ENCODE results near the gene ROR2. TPM values are rescaled to one million over a fixed set of nuclear protein-coding genes. Genes with fewer than 3 reads are reported as not detected.

ROR2 gene
- total and polyA plus RNA-seq, 2 experiments from 2014 or later, result 8.1 to 18.8 TPM

DNA sequence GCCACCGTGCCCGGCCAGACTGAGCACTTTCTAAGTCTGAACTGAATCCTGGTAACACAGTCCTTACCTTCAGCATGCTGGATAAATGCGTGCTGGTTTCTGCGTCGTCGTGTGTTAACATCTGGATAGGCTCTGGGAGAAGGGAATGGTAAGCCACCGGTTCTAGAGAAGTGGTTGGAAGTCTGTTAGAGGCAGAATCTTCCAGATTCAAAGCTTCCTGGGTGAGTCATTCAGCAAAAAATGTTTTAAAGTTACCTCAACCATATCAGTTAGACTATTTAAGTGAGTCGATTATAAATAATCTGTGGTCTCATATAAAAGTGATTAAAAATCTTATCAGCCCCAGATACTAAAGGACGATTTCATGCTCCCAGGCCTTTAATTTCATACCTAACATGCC, 269.9 kb downstream of the ROR2 start (continued):
- TF ChIP-seq, protein P1, sequence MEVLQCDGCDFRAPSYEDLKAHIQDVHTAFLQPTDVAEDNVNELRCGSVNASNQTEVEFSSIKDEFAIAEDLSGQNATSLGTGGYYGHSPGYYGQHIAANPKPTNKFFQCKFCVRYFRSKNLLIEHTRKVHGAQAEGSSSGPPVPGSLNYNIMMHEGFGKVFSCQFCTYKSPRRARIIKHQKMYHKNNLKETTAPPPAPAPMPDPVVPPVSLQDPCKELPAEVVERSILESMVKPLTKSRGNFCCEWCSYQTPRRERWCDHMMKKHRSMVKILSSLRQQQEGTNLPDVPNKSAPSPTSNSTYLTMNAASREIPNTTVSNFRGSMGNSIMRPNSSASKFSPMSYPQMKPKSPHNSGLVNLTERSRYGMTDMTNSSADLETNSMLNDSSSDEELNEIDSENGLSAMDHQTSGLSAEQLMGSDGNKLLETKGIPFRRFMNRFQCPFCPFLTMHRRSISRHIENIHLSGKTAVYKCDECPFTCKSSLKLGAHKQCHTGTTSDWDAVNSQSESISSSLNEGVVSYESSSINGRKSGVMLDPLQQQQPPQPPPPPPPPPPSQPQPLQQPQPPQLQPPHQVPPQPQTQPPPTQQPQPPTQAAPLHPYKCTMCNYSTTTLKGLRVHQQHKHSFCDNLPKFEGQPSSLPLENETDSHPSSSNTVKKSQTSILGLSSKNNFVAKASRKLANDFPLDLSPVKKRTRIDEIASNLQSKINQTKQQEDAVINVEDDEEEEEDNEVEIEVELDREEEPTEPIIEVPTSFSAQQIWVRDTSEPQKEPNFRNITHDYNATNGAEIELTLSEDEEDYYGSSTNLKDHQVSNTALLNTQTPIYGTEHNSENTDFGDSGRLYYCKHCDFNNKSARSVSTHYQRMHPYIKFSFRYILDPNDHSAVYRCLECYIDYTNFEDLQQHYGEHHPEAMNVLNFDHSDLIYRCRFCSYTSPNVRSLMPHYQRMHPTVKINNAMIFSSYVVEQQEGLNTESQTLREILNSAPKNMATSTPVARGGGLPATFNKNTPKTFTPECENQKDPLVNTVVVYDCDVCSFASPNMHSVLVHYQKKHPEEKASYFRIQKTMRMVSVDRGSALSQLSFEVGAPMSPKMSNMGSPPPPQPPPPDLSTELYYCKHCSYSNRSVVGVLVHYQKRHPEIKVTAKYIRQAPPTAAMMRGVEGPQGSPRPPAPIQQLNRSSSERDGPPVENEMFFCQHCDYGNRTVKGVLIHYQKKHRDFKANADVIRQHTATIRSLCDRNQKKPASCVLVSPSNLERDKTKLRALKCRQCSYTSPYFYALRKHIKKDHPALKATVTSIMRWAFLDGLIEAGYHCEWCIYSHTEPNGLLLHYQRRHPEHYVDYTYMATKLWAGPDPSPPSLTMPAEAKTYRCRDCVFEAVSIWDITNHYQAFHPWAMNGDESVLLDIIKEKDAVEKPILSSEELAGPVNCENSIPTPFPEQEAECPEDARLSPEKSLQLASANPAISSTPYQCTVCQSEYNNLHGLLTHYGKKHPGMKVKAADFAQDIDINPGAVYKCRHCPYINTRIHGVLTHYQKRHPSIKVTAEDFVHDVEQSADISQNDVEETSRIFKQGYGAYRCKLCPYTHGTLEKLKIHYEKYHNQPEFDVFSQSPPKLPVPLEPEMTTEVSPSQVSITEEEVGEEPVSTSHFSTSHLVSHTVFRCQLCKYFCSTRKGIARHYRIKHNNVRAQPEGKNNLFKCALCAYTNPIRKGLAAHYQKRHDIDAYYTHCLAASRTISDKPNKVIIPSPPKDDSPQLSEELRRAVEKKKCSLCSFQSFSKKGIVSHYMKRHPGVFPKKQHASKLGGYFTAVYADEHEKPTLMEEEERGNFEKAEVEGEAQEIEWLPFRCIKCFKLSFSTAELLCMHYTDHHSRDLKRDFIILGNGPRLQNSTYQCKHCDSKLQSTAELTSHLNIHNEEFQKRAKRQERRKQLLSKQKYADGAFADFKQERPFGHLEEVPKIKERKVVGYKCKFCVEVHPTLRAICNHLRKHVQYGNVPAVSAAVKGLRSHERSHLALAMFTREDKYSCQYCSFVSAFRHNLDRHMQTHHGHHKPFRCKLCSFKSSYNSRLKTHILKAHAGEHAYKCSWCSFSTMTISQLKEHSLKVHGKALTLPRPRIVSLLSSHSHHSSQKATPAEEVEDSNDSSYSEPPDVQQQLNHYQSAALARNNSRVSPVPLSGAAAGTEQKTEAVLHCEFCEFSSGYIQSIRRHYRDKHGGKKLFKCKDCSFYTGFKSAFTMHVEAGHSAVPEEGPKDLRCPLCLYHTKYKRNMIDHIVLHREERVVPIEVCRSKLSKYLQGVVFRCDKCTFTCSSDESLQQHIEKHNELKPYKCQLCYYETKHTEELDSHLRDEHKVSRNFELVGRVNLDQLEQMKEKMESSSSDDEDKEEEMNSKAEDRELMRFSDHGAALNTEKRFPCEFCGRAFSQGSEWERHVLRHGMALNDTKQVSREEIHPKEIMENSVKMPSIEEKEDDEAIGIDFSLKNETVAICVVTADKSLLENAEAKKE (CRISPR knock-in tag; IDR thresholded peaks at IDR 0.05), result no peak
- TF ChIP-seq STAT1 (IDR thresholded peaks at IDR 0.05; ENCODE audit: unreplicated experiment), result no peak
- no peak for TF ChIP-seq ZNF331 (CRISPR knock-in tag; IDR thresholded peaks at IDR 0.05; ENCODE audit: low read depth)
- TF ChIP-seq, protein P2, sequence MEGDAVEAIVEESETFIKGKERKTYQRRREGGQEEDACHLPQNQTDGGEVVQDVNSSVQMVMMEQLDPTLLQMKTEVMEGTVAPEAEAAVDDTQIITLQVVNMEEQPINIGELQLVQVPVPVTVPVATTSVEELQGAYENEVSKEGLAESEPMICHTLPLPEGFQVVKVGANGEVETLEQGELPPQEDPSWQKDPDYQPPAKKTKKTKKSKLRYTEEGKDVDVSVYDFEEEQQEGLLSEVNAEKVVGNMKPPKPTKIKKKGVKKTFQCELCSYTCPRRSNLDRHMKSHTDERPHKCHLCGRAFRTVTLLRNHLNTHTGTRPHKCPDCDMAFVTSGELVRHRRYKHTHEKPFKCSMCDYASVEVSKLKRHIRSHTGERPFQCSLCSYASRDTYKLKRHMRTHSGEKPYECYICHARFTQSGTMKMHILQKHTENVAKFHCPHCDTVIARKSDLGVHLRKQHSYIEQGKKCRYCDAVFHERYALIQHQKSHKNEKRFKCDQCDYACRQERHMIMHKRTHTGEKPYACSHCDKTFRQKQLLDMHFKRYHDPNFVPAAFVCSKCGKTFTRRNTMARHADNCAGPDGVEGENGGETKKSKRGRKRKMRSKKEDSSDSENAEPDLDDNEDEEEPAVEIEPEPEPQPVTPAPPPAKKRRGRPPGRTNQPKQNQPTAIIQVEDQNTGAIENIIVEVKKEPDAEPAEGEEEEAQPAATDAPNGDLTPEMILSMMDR (conservative IDR thresholded peaks at IDR 0.05; ENCODE audit: low read depth in 2 of 2), result no peak
- TF ChIP-seq NANOG (IDR thresholded peaks at IDR 0.05; ENCODE audit: borderline replicate concordance), result no peak

- peaks cover 15% of the 10 kb centered on the region; the same call in 1 of the 2 replicates for H3K4me1 ChIP-seq (ENCODE audit: insufficient read depth)
- Mint-ChIP-seq H3K36me3 (ENCODE audit: low read depth) (no peaks in the 10 kb centered on the region), H3K4me3 (no peak overlapping the region), H3K27me3 (ENCODE audit: insufficient read depth, low read depth, poor library complexity) (peaks cover 6% of the 10 kb centered on the region), H3K4me1 (peaks cover 15% of the 10 kb centered on the region), H3K27ac (no peak overlapping the region), H3K9me3 (no peaks in the 10 kb centered on the region)
- H3K9me2 ChIP-seq (ENCODE audit: insufficient read depth), result no peaks in the 10 kb centered on the region
- no peaks in the 10 kb centered on the region for H3F3A ChIP-seq (replicated peaks; ENCODE audit: low read depth)
- no peak overlapping the region for H3K4me2 ChIP-seq
- DNase-seq (ENCODE audit: low spot score) (peak; percentile 28), ATAC-seq (peak; percentile 10; the same call in 1 of the 3 replicates)
- H2AFZ ChIP-seq, result no peak overlapping the region
- H3K4me3 ChIP-seq, result no peak overlapping the region
- no peak overlapping the region for H3K27ac ChIP-seq (ENCODE audit: low read depth)
- no peaks in the 10 kb centered on the region for H3K27me3 ChIP-seq (ENCODE audit: insufficient read depth)
- no peaks in the 10 kb centered on the region for H3K79me2 ChIP-seq (replicated peaks; ENCODE audit: insufficient read depth)
- H4K20me1 ChIP-seq (replicated peaks; ENCODE audit: insufficient read depth), result no peaks in the 10 kb centered on the region
- H3K36me3 ChIP-seq (ENCODE audit: insufficient read depth), result no peaks in the 10 kb centered on the region
- TF ChIP-seq, protein P1 (CRISPR knock-in tag; IDR thresholded peaks at IDR 0.05), result no peak
These were observed 271.0 kb downstream of the ROR2 start for GRCh38 chr9:91678807-91679580.

Data from GM23338 (cell line).